ENCODE data around the gene SLC2A11. TPM values are rescaled to one million over a fixed set of nuclear protein-coding genes. Genes with fewer than 3 reads are reported as not detected.

The SLC2A11 gene
- total RNA-seq, 1 experiment from 2014 or later, result 9.4 TPM

- ChIA-PET POLR2A (ENCODE audit: unreplicated experiment) (no interaction called here), CTCF (no interaction called here)
- H3K9me3 ChIP-seq (ENCODE audit: low read length), result no peaks in the 10 kb centered on the region
- H2AFZ ChIP-seq (ENCODE audit: low read length), result no peak overlapping the region
- intact Hi-C loops (cut with micrococcal nuclease), result loop anchor here (5.0 kb wide), 2 partner anchors 80 to 305 kb away; partner anchors contain the start of gene CHCHD10
- no peak overlapping the region for H3K4me3 ChIP-seq (ENCODE audit: low read length)
- H3K27me3 ChIP-seq (ENCODE audit: low read length), result no peaks in the 10 kb centered on the region
- H3K27ac ChIP-seq (ENCODE audit: low read length), result no peak overlapping the region
- H3K9ac ChIP-seq (ENCODE audit: low read length), result no peak overlapping the region
- TF ChIP-seq EZH2 (IDR thresholded peaks at IDR 0.05; ENCODE audit: low read length, unreplicated experiment), result no peak
- TF ChIP-seq EZH2phosphoT487 (IDR thresholded peaks at IDR 0.05; ENCODE audit: borderline replicate concordance, low read length), result no peak
- no peak for TF ChIP-seq CTCF (conservative IDR thresholded peaks at IDR 0.05; ENCODE audit: low read depth, low read length)
- H3K79me2 ChIP-seq (ENCODE audit: low read length), result no peaks in the 10 kb centered on the region
- no peaks in the 10 kb centered on the region for H4K20me1 ChIP-seq (ENCODE audit: low read length)
- no peaks in the 10 kb centered on the region for H3K9me2 ChIP-seq (replicated peaks; ENCODE audit: low read length)
- ATAC-seq (no peak), DNase-seq (no peak)
- no TSS peak for BruUV-seq (replicated peaks)
- no peaks in the 10 kb centered on the region for H3F3A ChIP-seq (ENCODE audit: low read length, unreplicated experiment)
- H3K4me2 ChIP-seq (ENCODE audit: low read length), result no peak overlapping the region
- H3K4me1 ChIP-seq (ENCODE audit: insufficient read depth, low read length), result no peaks in the 10 kb centered on the region
- no peaks in the 10 kb centered on the region for H3K36me3 ChIP-seq (ENCODE audit: low read depth, low read length)
Observed at GRCh38 chr22:23847310-23847920, 10.3 kb upstream of the SLC2A11 start.

GRCh38 chr22:23847991-23848864 lies 9.4 kb upstream of the SLC2A11 start:
- H3K4me3 ChIP-seq (ENCODE audit: low read length), result no peak overlapping the region
- no peaks in the 10 kb centered on the region for H3K9me2 ChIP-seq (replicated peaks; ENCODE audit: low read length)
- no peak for ATAC-seq
- ChIA-PET POLR2A (ENCODE audit: unreplicated experiment) (no interaction called here), CTCF (no interaction called here)
- intact Hi-C loops (cut with micrococcal nuclease), result loop anchor here (5.0 kb wide), 2 partner anchors 81 to 306 kb away; partner anchors contain the start of gene CHCHD10
- no peaks in the 10 kb centered on the region for H3K79me2 ChIP-seq (ENCODE audit: low read length)
- no peaks in the 10 kb centered on the region for H3K27me3 ChIP-seq (ENCODE audit: low read length)
- H3K36me3 ChIP-seq (ENCODE audit: low read depth, low read length), result no peaks in the 10 kb centered on the region
- no peaks in the 10 kb centered on the region for H3K4me1 ChIP-seq (ENCODE audit: insufficient read depth, low read length)
- no peak overlapping the region for H2AFZ ChIP-seq (ENCODE audit: low read length)
- H4K20me1 ChIP-seq (ENCODE audit: low read length), result no peaks in the 10 kb centered on the region
- DNase-seq, result no peak
- H3F3A ChIP-seq (ENCODE audit: low read length, unreplicated experiment), result no peaks in the 10 kb centered on the region
- no TSS peak for BruUV-seq (replicated peaks)
- H3K27ac ChIP-seq (ENCODE audit: low read length), result no peak overlapping the region
- no peak overlapping the region for H3K9ac ChIP-seq (ENCODE audit: low read length)
- TF ChIP-seq CTCF (conservative IDR thresholded peaks at IDR 0.05; ENCODE audit: low read depth, low read length) (no peak), EZH2 (IDR thresholded peaks at IDR 0.05; ENCODE audit: low read length, unreplicated experiment) (no peak), EZH2phosphoT487 (IDR thresholded peaks at IDR 0.05; ENCODE audit: borderline replicate concordance, low read length) (no peak)
- no peaks in the 10 kb centered on the region for H3K9me3 ChIP-seq (ENCODE audit: low read length)
- H3K4me2 ChIP-seq (ENCODE audit: low read length), result no peak overlapping the region
